Measurements from ENCODE around the gene ANK2. TPM values are rescaled to one million over a fixed set of nuclear protein-coding genes. Genes with fewer than 3 reads are reported as not detected.

Gene ANK2
- total RNA-seq, 2 donors from 2014 or later: 3.5 to 26.0 TPM

DNA sequence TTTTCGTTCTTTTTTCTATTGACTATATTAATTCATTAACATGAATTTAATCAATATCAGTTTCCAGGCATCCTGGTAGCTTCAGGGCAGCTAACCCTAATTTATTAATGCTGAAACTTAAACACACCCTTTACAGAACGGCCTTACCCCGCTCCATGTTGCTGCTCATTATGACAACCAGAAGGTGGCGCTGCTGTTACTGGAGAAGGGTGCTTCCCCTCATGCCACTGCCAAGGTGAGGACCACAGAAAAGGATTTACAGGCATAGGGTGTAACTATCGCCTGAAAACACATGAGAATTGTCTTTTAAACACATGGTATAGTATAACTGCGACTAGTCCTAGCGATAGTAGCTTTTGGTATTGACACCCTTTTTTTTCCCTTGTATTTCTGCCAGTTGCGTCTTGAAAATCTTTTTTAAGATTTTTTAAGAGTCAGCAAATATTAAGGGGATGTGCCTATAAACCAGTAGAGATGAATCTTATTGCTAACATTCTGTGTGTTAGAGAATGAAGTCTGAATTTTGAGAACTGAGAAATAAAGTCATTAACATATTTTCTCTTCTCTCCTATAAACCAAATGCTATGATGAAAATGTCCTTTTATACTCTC is 229.0 kb downstream of the ANK2 start:
- no peaks in the 10 kb centered on the region for H3K9me3 ChIP-seq
- intact Hi-C loops (cut with DNase I): no loop called here
- no peaks in the 10 kb centered on the region for H3K27me3 ChIP-seq (replicated peaks; ENCODE audit: insufficient read depth)
- H3K27ac ChIP-seq: no peak overlapping the region
- peak; percentile 11 for DNase-seq (ENCODE audit: low spot score)
- no peaks in the 10 kb centered on the region for H3K36me3 ChIP-seq
- H3K4me3 ChIP-seq: no peak overlapping the region
- TF ChIP-seq, protein P1, sequence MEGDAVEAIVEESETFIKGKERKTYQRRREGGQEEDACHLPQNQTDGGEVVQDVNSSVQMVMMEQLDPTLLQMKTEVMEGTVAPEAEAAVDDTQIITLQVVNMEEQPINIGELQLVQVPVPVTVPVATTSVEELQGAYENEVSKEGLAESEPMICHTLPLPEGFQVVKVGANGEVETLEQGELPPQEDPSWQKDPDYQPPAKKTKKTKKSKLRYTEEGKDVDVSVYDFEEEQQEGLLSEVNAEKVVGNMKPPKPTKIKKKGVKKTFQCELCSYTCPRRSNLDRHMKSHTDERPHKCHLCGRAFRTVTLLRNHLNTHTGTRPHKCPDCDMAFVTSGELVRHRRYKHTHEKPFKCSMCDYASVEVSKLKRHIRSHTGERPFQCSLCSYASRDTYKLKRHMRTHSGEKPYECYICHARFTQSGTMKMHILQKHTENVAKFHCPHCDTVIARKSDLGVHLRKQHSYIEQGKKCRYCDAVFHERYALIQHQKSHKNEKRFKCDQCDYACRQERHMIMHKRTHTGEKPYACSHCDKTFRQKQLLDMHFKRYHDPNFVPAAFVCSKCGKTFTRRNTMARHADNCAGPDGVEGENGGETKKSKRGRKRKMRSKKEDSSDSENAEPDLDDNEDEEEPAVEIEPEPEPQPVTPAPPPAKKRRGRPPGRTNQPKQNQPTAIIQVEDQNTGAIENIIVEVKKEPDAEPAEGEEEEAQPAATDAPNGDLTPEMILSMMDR (IDR thresholded peaks at IDR 0.05): peak in 3 of 4 experiments; percentile 13 to 47 (median 45)
- TF ChIP-seq POLR2AphosphoS5 (IDR thresholded peaks at IDR 0.05): no peak
- H3K4me1 ChIP-seq (replicated peaks): no peaks in the 10 kb centered on the region
- 33% methylated on average over 8 of the region's 8 CpGs for WGBS

DNA sequence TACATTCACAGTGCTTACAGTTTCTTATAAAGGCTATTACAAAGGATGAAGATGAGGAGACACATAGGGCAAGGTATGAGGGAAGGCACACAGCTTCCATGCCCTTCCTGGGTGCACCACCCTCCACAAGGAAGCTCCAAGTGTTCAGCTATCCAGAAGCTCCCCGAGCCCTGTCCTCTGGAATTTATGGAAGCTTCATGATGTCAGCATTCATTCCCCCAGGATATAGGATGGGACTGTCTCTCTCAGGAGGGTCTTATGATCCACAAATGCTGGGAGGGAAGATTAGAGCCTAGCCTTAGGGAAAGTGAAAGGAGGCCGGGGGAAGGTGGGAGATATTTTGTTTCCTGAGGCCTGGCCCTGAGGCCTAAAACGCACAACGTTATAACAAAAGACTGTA is 236.0 kb downstream of the ANK2 start:
- no peaks in the 10 kb centered on the region for H3K27me3 ChIP-seq (replicated peaks; ENCODE audit: insufficient read depth)
- H3K27ac ChIP-seq: no peak overlapping the region
- TF ChIP-seq POLR2AphosphoS5 (IDR thresholded peaks at IDR 0.05): no peak
- no peak for TF ChIP-seq POLR2A (IDR thresholded peaks at IDR 0.05)
- TF ChIP-seq, protein P1 (IDR thresholded peaks at IDR 0.05): no peak
- no peak overlapping the region for H3K4me3 ChIP-seq
- intact Hi-C loops (cut with DNase I): no loop called here
- no peaks in the 10 kb centered on the region for H3K36me3 ChIP-seq
- DNase-seq (ENCODE audit: low spot score): no peak
- H3K9me3 ChIP-seq: no peaks in the 10 kb centered on the region
- no peaks in the 10 kb centered on the region for H3K4me1 ChIP-seq (replicated peaks)
- 85% methylated on average over 4 of the region's 4 CpGs for WGBS

DNA sequence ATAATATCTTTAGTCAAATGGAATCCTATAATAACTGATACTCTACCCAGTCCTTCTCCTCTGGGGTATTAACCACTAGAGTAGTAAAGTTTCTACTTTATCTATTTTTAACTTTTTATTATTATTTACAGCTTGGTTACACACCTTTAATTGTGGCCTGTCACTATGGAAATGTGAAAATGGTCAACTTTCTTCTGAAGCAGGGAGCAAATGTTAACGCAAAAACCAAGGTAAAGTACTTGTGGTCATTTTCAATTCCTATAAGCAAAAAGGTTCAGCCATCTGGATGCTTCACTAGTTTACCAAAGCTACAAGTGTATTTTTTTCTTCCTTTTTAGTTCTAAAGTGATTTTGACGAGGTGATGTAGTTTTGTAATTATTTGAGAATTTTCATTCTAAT is 238.8 kb downstream of the ANK2 start:
- no peak overlapping the region for H3K4me3 ChIP-seq
- H3K27ac ChIP-seq: no peak overlapping the region
- H3K27me3 ChIP-seq (replicated peaks; ENCODE audit: insufficient read depth): no peaks in the 10 kb centered on the region
- no peaks in the 10 kb centered on the region for H3K9me3 ChIP-seq
- 96% methylated on average over 2 of the region's 2 CpGs for WGBS
- no peak for TF ChIP-seq POLR2A (IDR thresholded peaks at IDR 0.05)
- TF ChIP-seq, protein P1 (IDR thresholded peaks at IDR 0.05): no peak
- H3K36me3 ChIP-seq: no peaks in the 10 kb centered on the region
- no peaks in the 10 kb centered on the region for H3K4me1 ChIP-seq (replicated peaks)
- no peak for DNase-seq (ENCODE audit: low spot score)
- intact Hi-C loops (cut with DNase I): no loop called here

DNA sequence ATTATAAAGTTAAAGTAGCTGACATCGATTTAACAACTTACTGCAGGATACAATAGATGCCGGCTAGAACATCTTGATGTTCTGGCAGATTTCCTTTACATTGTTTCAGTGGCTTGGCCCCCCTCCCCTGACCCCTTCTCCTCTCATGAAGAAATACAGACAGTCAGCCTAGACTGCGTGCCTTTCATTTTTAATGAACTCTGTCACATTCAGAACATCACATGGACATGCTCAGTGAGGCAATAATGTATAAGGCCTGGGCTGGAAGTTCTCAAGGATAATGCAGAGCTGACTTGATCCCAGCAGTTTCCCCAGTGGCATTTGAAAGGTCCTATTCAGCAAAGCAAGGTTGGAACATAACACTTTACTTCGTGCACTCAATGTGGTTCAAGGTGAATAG is 239.2 kb downstream of the ANK2 start:
- intact Hi-C loops (cut with DNase I): no loop called here
- TF ChIP-seq POLR2AphosphoS5 (IDR thresholded peaks at IDR 0.05): no peak
- no peak for TF ChIP-seq POLR2A (IDR thresholded peaks at IDR 0.05)
- TF ChIP-seq, protein P1 (IDR thresholded peaks at IDR 0.05): no peak
- no peak for DNase-seq (ENCODE audit: low spot score)
- Histone ChIP-seq H3K4me3 (no peak overlapping the region), H3K4me1 (replicated peaks) (no peaks in the 10 kb centered on the region), H3K27ac (no peak overlapping the region), H3K9me3 (no peaks in the 10 kb centered on the region), H3K27me3 (replicated peaks; ENCODE audit: insufficient read depth) (no peaks in the 10 kb centered on the region), H3K36me3 (no peaks in the 10 kb centered on the region)
- WGBS: 82% methylated on average over 4 of the region's 4 CpGs

DNA sequence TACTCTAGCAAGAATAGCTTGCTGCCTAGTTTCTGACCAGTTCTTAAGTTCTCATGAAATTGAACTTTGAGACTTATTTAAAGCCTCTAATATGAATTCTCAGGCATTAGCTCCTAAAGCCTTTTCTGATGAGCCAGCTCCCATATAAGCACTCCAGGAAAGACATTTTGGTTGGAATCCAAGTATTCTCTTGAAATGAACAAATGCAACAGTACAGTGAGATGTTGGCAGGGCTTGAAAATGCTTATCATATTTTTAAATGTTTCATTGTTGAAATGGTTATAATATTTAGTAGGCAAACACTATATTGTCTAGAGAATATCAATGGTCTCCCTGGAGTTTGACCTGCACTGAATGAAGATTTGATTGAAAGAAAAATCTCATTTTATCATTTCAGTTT is 240.3 kb downstream of the ANK2 start:
- DNase-seq (ENCODE audit: low spot score): no peak
- no peaks in the 10 kb centered on the region for H3K9me3 ChIP-seq
- intact Hi-C loops (cut with DNase I): loop anchor here (5.0 to 10.0 kb wide), 3 partner anchors 175 to 473 kb away; partner anchors contain the start of gene CAMK2D
- no peaks in the 10 kb centered on the region for H3K36me3 ChIP-seq
- no peak overlapping the region for H3K27ac ChIP-seq
- TF ChIP-seq, protein P1 (IDR thresholded peaks at IDR 0.05): no peak
- TF ChIP-seq POLR2A (IDR thresholded peaks at IDR 0.05) (no peak), POLR2AphosphoS5 (IDR thresholded peaks at IDR 0.05) (no peak)
- H3K4me1 ChIP-seq (replicated peaks): no peaks in the 10 kb centered on the region
- H3K27me3 ChIP-seq (replicated peaks; ENCODE audit: insufficient read depth): no peaks in the 10 kb centered on the region
- H3K4me3 ChIP-seq: no peak overlapping the region
